ENCODE data around the gene ENTPD5. TPM values are rescaled to one million over a fixed set of nuclear protein-coding genes. Genes with fewer than 3 reads are reported as not detected.
"Not testable (repeated sequence)": the region's sequence is repeated elsewhere in the genome, so short reads cannot be mapped to it uniquely, and the experiment has no call there.

The ENTPD5 gene
- total RNA-seq, 4 donors from 2014 or later = 8.1 to 12.6 (median 10.0) TPM

GRCh38 chr14:73996731-73997107 lies 22.4 kb downstream of the ENTPD5 start:
- H3K27ac ChIP-seq = no peak overlapping the region
- intact Hi-C loops (cut with DNase I) = no loop called here

GRCh38 chr14:73995977-73996378 lies 23.1 kb downstream of the ENTPD5 start:
- WGBS, 2 donors = 94 to 98% methylated on average over 8 of the region's 8 CpGs
- Histone ChIP-seq H3K4me3 (replicated peaks in 1 of 3) (no peak overlapping the region), H3K36me3 (no peaks in the 10 kb centered on the region), H3K9me3 (no peaks in the 10 kb centered on the region), H3K27me3 (no peaks in the 10 kb centered on the region), H3K27ac (no peak overlapping the region), H3K4me1 (no peaks in the 10 kb centered on the region)
- DNase-seq = no peak
- TF ChIP-seq POLR2A (IDR thresholded peaks at IDR 0.05) (no peak), CTCF (IDR thresholded peaks at IDR 0.05) (no peak)
- intact Hi-C loops (cut with DNase I) = no loop called here

More at GRCh38 chr14:73996731-73997107, 22.4 kb downstream of the ENTPD5 start:
- DNase-seq = no peak
- no peak for TF ChIP-seq POLR2A (IDR thresholded peaks at IDR 0.05)
- no peak for TF ChIP-seq CTCF (IDR thresholded peaks at IDR 0.05)
- Histone ChIP-seq H3K9me3 (no peaks in the 10 kb centered on the region), H3K4me1 (no peaks in the 10 kb centered on the region), H3K4me3 (replicated peaks in 1 of 3) (no peak overlapping the region), H3K27me3 (no peaks in the 10 kb centered on the region), H3K36me3 (no peaks in the 10 kb centered on the region)
- 66 to 69% methylated on average over 2 of the region's 2 CpGs for WGBS, 2 donors

GRCh38 chr14:73994926-73995325 lies 24.2 kb downstream of the ENTPD5 start:
- intact Hi-C loops (cut with DNase I); H3K4me1 ChIP-seq; DNase-seq; H3K27ac ChIP-seq; H3K27me3 ChIP-seq; H3K36me3 ChIP-seq; H3K9me3 ChIP-seq; H3K4me3 ChIP-seq (replicated peaks in 1 of 3): not testable (repeated sequence)
- 95 to 96% methylated on average over 7 of the region's 7 CpGs for WGBS, 2 donors

GRCh38 chr14:73991092-73991491 lies 28.0 kb downstream of the ENTPD5 start:
- no peak overlapping the region for H3K4me3 ChIP-seq (replicated peaks in 1 of 3)
- no peak overlapping the region for H3K27ac ChIP-seq
- peaks cover 0 to 7% of the 10 kb centered on the region in 2 donors for H3K36me3 ChIP-seq
- 55 to 72% methylated on average over 4 of the region's 4 CpGs for WGBS, 2 donors
- H3K9me3 ChIP-seq = no peaks in the 10 kb centered on the region
- H3K27me3 ChIP-seq = no peaks in the 10 kb centered on the region
- H3K4me1 ChIP-seq = no peaks in the 10 kb centered on the region
- intact Hi-C loops (cut with DNase I) = no loop called here
- DNase-seq = no peak
- TF ChIP-seq CTCF (IDR thresholded peaks at IDR 0.05) = no peak
- TF ChIP-seq POLR2A (IDR thresholded peaks at IDR 0.05) = no peak

GRCh38 chr14:73988656-73989055 lies 30.4 kb downstream of the ENTPD5 start:
- intact Hi-C loops (cut with DNase I); H3K4me1 ChIP-seq; H3K27ac ChIP-seq; DNase-seq; H3K9me3 ChIP-seq; H3K27me3 ChIP-seq; H3K4me3 ChIP-seq (replicated peaks in 1 of 3); H3K36me3 ChIP-seq: not testable (repeated sequence)
- 89 to 94% methylated on average over 7 of the region's 7 CpGs for WGBS, 2 donors

GRCh38 chr14:73988065-73988464 lies 31.0 kb downstream of the ENTPD5 start:
- intact Hi-C loops (cut with DNase I) = no loop called here
- Histone ChIP-seq H3K27me3 (no peaks in the 10 kb centered on the region), H3K9me3 (no peaks in the 10 kb centered on the region), H3K4me1 (no peaks in the 10 kb centered on the region), H3K27ac (no peak overlapping the region), H3K36me3 (peaks cover 0 to 7% of the 10 kb centered on the region in 2 donors), H3K4me3 (replicated peaks in 1 of 3) (no peak overlapping the region)
- DNase-seq = no peak
- TF ChIP-seq CTCF (IDR thresholded peaks at IDR 0.05) (no peak), POLR2A (IDR thresholded peaks at IDR 0.05) (no peak)
- 89 to 90% methylated on average over 3 of the region's 3 CpGs for WGBS, 2 donors

Measured in thyroid gland (tissue), 4 donors.